ENCODE measurements around the gene SLC16A2.

DNA sequence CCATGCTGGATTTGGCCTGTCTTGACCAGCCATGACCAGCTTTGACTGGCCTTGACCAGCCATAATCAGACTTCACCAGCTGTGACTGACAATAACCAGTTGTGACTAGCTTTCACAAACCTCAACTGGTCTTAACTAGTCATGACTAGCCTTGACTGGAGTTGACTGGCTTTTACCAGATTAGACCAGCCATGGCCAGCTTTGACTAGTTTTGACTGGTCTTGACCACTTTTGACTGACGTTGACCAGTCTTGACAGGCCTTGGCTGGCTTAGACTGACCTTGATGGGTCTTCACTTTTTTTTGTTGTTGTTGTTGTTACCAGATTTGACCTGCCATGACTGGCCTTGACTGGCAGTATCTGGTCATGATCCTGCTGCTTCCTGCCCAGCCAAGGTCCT lies 125.7 kb downstream of the SLC16A2 start:
- TF ChIP-seq, protein P1, sequence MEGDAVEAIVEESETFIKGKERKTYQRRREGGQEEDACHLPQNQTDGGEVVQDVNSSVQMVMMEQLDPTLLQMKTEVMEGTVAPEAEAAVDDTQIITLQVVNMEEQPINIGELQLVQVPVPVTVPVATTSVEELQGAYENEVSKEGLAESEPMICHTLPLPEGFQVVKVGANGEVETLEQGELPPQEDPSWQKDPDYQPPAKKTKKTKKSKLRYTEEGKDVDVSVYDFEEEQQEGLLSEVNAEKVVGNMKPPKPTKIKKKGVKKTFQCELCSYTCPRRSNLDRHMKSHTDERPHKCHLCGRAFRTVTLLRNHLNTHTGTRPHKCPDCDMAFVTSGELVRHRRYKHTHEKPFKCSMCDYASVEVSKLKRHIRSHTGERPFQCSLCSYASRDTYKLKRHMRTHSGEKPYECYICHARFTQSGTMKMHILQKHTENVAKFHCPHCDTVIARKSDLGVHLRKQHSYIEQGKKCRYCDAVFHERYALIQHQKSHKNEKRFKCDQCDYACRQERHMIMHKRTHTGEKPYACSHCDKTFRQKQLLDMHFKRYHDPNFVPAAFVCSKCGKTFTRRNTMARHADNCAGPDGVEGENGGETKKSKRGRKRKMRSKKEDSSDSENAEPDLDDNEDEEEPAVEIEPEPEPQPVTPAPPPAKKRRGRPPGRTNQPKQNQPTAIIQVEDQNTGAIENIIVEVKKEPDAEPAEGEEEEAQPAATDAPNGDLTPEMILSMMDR (IDR thresholded peaks at IDR 0.05; ENCODE audit: low read depth, low read length) = no peak
- TF ChIP-seq EZH2phosphoT487 (IDR thresholded peaks at IDR 0.05; ENCODE audit: low read depth) = no peak

Data from OCI-LY3 (cell line).